Measurements from ENCODE around the gene SPRED2. TPM values are rescaled to one million over a fixed set of nuclear protein-coding genes. Genes with fewer than 3 reads are reported as not detected.

SPRED2 gene
- total RNA-seq, 1 donor from 2014 or later: 54.5 TPM

- Mint-ChIP-seq H3K36me3 (ENCODE audit: unreplicated experiment) (no peaks in the 10 kb centered on the region), H3K4me1 (ENCODE audit: low read depth, unreplicated experiment) (no peaks in the 10 kb centered on the region), H3K4me3 (ENCODE audit: unreplicated experiment) (no peak overlapping the region), H3K27me3 (ENCODE audit: unreplicated experiment) (peaks cover 3% of the 10 kb centered on the region), H3K9me3 (ENCODE audit: unreplicated experiment) (peaks cover 1% of the 10 kb centered on the region), H3K27ac (ENCODE audit: unreplicated experiment) (no peak overlapping the region)
- TF ChIP-seq CTCF (IDR thresholded peaks at IDR 0.05; ENCODE audit: partially characterized antibody, unreplicated experiment): no peak
- DNase-seq: no peak
Measured at GRCh38 chr2:65456886-65457285, 24.5 kb upstream of the SPRED2 start.

- Mint-ChIP-seq H3K27ac (ENCODE audit: unreplicated experiment) (no peak overlapping the region), H3K4me3 (ENCODE audit: unreplicated experiment) (no peak overlapping the region), H3K4me1 (ENCODE audit: low read depth, unreplicated experiment) (peaks cover 2% of the 10 kb centered on the region), H3K9me3 (ENCODE audit: unreplicated experiment) (peaks cover 1% of the 10 kb centered on the region), H3K27me3 (ENCODE audit: unreplicated experiment) (peaks cover under 1% of the 10 kb centered on the region), H3K36me3 (ENCODE audit: unreplicated experiment) (no peaks in the 10 kb centered on the region)
- no peak for TF ChIP-seq CTCF (IDR thresholded peaks at IDR 0.05; ENCODE audit: partially characterized antibody, unreplicated experiment)
- DNase-seq: no peak
Measured at GRCh38 chr2:65456064-65456463, 23.7 kb upstream of the SPRED2 start.

GRCh38 chr2:65453916-65454315, 21.5 kb upstream of the SPRED2 start:
- TF ChIP-seq CTCF (IDR thresholded peaks at IDR 0.05; ENCODE audit: partially characterized antibody, unreplicated experiment): no peak
- Mint-ChIP-seq H3K27me3 (ENCODE audit: unreplicated experiment) (no peaks in the 10 kb centered on the region), H3K36me3 (ENCODE audit: unreplicated experiment) (no peaks in the 10 kb centered on the region), H3K4me1 (ENCODE audit: low read depth, unreplicated experiment) (peaks cover 2% of the 10 kb centered on the region), H3K4me3 (ENCODE audit: unreplicated experiment) (no peak overlapping the region), H3K9me3 (ENCODE audit: unreplicated experiment) (peaks cover 1% of the 10 kb centered on the region), H3K27ac (ENCODE audit: unreplicated experiment) (no peak overlapping the region)
- no peak for DNase-seq

GRCh38 chr2:65452150-65452895, 19.9 kb upstream of the SPRED2 start:
- H3K27ac Mint-ChIP-seq (ENCODE audit: unreplicated experiment): no peak overlapping the region
- H3K36me3 Mint-ChIP-seq (ENCODE audit: unreplicated experiment): no peaks in the 10 kb centered on the region
- H3K4me1 Mint-ChIP-seq (ENCODE audit: low read depth, unreplicated experiment): peaks cover 2% of the 10 kb centered on the region
- peaks cover 1% of the 10 kb centered on the region for H3K9me3 Mint-ChIP-seq (ENCODE audit: unreplicated experiment)
- no peaks in the 10 kb centered on the region for H3K27me3 Mint-ChIP-seq (ENCODE audit: unreplicated experiment)
- no peak for DNase-seq
- no peak overlapping the region for H3K4me3 Mint-ChIP-seq (ENCODE audit: unreplicated experiment)
- TF ChIP-seq CTCF (IDR thresholded peaks at IDR 0.05; ENCODE audit: partially characterized antibody, unreplicated experiment): no peak

- Mint-ChIP-seq H3K27ac (ENCODE audit: unreplicated experiment) (no peak overlapping the region), H3K36me3 (ENCODE audit: unreplicated experiment) (no peaks in the 10 kb centered on the region), H3K4me3 (ENCODE audit: unreplicated experiment) (no peak overlapping the region), H3K27me3 (ENCODE audit: unreplicated experiment) (no peaks in the 10 kb centered on the region), H3K4me1 (ENCODE audit: low read depth, unreplicated experiment) (peaks cover 2% of the 10 kb centered on the region), H3K9me3 (ENCODE audit: unreplicated experiment) (peaks cover 1% of the 10 kb centered on the region)
- TF ChIP-seq CTCF (IDR thresholded peaks at IDR 0.05; ENCODE audit: partially characterized antibody, unreplicated experiment): no peak
- DNase-seq: no peak
Measured at GRCh38 chr2:65450810-65451209, 18.4 kb upstream of the SPRED2 start.

Data from glutamatergic neuron (in vitro differentiated cells).